Stomach smooth muscle (tissue), 2 donors: Measurements from ENCODE around the gene AP2A1.
A peak's percentile ranks its signal among the peaks of the same experiment; 100 is the strongest.

Experiments
- H3K27ac ChIP-seq: one replicate; pipeline ENCODE4 v1.7.0; 2013; ENCODE audit warnings: mild to moderate bottlenecking, low read length, inconsistent platforms
- H3K27me3 ChIP-seq, 2 donors: one replicate each; pipeline ENCODE4 v1.7.0; 2013; ENCODE audit warnings: low read length in 2 of 2; ENCODE audit not compliant: insufficient read depth in 2 of 2, control insufficient read depth in 1 of 2
- H3K36me3 ChIP-seq, 2 donors: one replicate each; pipeline ENCODE4 v1.7.0; 2013; ENCODE audit warnings: low read length in 2 of 2; ENCODE audit not compliant: control insufficient read depth in 2 of 2, insufficient read depth in 2 of 2
- H3K4me1 ChIP-seq: one replicate; pipeline ENCODE4 v1.7.0; 2013; ENCODE audit warnings: low read length; ENCODE audit not compliant: control insufficient read depth, insufficient read depth
- H3K4me3 ChIP-seq, 2 donors: one replicate each; pipeline ENCODE4 v1.7.0; 2013; ENCODE audit warnings: low read length in 2 of 2
- H3K9ac ChIP-seq, 2 donors: one replicate each; pipeline ENCODE4 v1.7.0; 2013; ENCODE audit warnings: low read length in 2 of 2, mild to moderate bottlenecking in 1 of 2
- H3K9me3 ChIP-seq, 2 donors: one replicate each; pipeline ENCODE4 v1.7.0; 2013; ENCODE audit warnings: low read length in 2 of 2; ENCODE audit not compliant: control insufficient read depth in 2 of 2
- donor health status: healthy.
- donor health status: Pancreatic carcinoma.

Gene AP2A1

DNA sequence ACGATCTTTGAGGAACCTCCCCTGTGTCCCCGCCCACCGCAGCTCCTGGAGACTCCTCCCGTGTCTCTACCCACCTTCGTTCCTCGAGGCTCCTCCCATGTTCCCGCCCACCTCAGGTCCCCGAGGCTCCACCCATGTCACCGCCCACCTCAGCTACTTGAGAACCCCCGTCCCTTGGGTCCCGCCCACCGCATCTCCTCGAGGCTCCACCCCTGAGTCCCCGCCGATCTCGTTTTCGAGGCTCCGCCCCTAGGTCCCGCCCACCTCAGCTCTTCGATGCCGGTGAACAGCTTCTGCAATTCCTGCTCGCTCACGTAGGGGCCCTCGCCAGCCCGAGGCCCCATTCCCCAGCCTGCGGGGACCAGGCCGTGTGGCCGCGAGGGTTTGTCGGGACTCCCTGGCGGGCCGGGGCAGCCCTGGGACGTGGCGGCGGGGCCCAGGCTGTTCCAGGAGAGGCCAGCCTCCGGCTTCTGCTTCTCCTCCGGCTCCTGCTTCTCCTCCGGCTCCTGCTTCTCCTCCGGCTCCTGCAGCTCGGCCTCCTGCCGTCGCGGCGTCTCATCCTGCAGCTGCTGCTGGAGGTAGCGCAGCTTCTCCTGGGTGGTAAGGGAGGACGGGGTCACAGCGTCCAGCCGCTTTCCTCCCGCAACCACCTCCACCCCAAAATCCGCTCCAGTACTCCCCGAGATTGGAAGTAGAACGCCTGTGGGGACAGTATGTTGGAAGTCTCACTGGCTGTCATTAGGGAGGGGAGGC lies 20.4 kb upstream of the AP2A1 start:
- Histone ChIP-seq H3K36me3 (no peaks in the 10 kb centered on the region), H3K4me3 (peak overlapping the region in 1 of 2 donors; percentile 8), H3K27ac (no peak overlapping the region), H3K27me3 (peaks cover 3 to 4% of the 10 kb centered on the region in 2 donors), H3K9me3 (no peaks in the 10 kb centered on the region), H3K9ac (no peak overlapping the region), H3K4me1 (peaks cover 5% of the 10 kb centered on the region)

DNA sequence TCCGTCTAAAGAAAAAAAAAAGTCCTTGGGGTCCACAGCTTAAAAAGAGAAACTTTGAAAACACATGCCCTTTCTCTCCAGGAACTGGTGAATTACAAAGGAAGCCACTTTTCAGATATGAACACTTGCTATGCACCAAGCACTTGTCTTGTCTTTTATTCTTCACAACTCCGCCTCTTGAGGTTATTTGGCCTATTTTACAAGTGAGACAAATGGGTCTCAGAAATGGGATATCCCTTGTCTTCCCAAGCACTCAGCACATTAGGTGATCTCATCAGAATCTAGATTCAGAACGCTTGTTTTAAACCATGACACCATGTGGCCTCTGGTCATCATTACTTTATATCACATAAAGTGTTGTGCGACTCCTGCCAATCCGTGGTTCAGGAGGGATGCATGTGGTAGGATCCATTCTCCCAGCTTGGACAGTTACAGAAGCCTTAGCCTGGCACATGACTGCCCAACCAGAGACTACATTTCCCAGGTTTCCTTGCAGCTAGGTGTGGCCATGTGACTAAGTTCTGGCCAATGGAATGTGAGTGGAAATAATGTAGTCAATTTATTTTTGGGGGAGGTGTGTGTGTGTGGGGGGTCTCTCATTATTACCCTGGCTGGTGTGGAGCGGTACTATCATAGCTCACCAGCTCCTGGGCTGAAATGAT lies 17.6 kb upstream of the AP2A1 start:
- Histone ChIP-seq H3K9me3 (no peaks in the 10 kb centered on the region), H3K4me1 (peaks cover 5% of the 10 kb centered on the region), H3K9ac (no peak overlapping the region), H3K4me3 (no peak overlapping the region), H3K36me3 (no peaks in the 10 kb centered on the region), H3K27me3 (peaks cover 3 to 5% of the 10 kb centered on the region in 2 donors), H3K27ac (no peak overlapping the region)

DNA sequence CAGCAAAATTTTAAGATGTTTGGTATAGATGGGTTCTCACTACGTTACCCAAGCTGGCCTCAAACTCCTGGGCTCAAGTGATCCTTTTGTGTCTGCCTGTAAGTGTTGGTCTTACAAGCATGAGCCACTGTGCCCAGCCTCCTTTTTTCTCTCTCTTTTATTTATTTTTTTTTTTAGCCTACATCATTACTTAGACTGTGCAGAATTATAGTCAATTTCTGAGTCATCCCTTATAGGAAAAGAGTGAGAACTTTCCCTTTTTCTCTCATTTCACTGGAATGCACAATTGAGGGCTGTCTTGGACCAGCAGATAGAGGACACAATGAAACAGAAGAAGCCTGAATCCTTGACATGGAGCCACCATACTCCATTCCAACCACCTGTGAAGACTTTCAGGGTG lies 17.0 kb upstream of the AP2A1 start:
- Histone ChIP-seq H3K4me3 (no peak overlapping the region), H3K27me3 (peaks cover 3 to 5% of the 10 kb centered on the region in 2 donors), H3K27ac (no peak overlapping the region), H3K9me3 (no peaks in the 10 kb centered on the region), H3K9ac (no peak overlapping the region), H3K36me3 (no peaks in the 10 kb centered on the region), H3K4me1 (peaks cover 5% of the 10 kb centered on the region)

DNA sequence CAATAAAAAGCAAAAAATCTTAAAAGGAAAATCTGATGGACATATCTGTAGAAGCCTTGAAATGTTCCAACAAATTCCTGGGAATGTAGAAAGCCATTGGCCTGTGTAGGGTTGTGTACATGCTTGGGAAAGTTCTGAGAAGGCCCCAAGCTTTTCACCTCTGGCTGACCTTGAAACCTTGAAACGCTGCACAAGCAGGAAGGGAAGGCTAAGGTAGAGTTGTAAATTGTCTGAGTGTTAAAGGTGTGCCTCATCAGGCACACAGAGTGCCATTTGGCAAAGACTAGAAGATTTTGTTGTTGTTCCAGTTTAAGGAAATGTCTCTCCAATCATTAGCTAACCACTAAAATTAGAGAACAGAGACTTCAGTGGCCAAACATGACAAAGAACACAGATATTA lies 14.1 kb upstream of the AP2A1 start:
- H3K27me3 ChIP-seq: peaks cover 0 to 2% of the 10 kb centered on the region in 2 donors
- peaks cover 2 to 8% of the 10 kb centered on the region in 2 donors for H3K9me3 ChIP-seq
- H3K36me3 ChIP-seq: no peaks in the 10 kb centered on the region
- no peaks in the 10 kb centered on the region for H3K4me1 ChIP-seq
- no peak overlapping the region for H3K27ac ChIP-seq
- H3K9ac ChIP-seq: no peak overlapping the region
- no peak overlapping the region for H3K4me3 ChIP-seq

DNA sequence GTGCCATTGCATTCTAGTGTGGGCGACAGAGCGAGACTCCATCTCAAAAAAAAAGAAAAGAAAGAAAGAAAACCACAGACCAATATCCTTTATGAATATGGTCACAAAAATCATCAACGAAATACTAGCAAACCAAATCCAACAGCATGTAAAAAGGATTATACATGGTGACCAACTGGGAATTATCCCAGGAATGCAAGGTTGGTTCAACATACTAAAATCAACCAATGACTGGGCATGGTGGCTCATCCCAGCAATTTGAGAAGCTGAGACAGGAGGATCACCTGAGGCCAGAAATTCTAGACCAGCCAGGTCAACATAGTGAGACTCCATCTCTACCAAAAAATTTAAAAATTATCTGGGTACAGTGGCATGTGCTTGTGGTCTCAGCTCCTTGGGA lies 10.8 kb upstream of the AP2A1 start:
- Histone ChIP-seq H3K36me3 (no peaks in the 10 kb centered on the region), H3K9ac (no peak overlapping the region), H3K4me3 (no peak overlapping the region), H3K27me3 (peaks cover 0 to 2% of the 10 kb centered on the region in 2 donors), H3K4me1 (no peaks in the 10 kb centered on the region), H3K27ac (no peak overlapping the region), H3K9me3 (peaks cover 2 to 8% of the 10 kb centered on the region in 2 donors)

DNA sequence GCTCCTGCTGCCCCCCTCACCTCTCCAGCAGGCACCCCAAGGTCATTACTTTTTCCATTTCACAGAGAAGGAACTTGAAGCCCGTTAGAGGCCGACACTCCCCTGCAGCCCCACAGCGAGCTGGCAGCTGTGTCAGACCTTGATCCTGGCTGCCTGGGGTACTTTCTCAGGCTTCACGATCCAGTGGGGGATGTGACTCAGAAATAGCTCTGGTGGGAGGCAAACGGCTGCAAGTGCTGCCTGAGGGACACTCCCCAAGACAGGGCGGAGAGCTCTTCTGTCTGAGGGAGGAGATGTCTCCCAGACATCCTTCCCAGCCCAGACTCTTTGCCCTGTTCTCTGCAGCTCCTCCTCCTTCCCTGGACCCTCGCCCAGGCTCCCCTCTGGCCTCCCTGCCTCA lies 8.5 kb upstream of the AP2A1 start:
- no peaks in the 10 kb centered on the region for H3K36me3 ChIP-seq
- H3K9me3 ChIP-seq: peaks cover 2 to 8% of the 10 kb centered on the region in 2 donors
- H3K27ac ChIP-seq: no peak overlapping the region
- H3K4me1 ChIP-seq: no peaks in the 10 kb centered on the region
- H3K27me3 ChIP-seq: no peaks in the 10 kb centered on the region
- H3K9ac ChIP-seq: no peak overlapping the region
- H3K4me3 ChIP-seq: no peak overlapping the region

DNA sequence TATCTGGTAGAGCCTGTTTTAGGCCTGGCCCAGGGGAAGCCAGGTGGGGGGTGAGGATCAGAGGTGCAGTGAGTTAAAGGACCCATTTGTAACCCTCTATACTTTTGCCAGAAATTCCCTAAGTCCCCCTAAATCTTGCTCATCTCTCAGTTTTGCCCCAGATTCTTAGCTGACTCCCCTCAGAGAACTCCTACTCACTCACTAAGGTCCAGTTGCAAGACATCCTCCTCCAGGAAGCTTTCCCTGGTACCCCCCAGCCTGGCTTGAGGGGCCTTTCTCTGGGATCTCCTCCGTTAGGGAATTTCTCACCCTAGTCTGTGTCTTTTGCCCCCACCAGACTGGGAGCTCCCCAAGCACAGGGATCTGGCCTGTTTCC lies 5.6 kb upstream of the AP2A1 start:
- H3K36me3 ChIP-seq: no peaks in the 10 kb centered on the region
- peaks cover 8% of the 10 kb centered on the region for H3K4me1 ChIP-seq
- no peak overlapping the region for H3K27ac ChIP-seq
- peak overlapping the region in 1 of 2 donors; percentile 13 for H3K9ac ChIP-seq
- no peak overlapping the region for H3K4me3 ChIP-seq
- H3K9me3 ChIP-seq: peaks cover 0 to under 1% of the 10 kb centered on the region in 2 donors
- no peaks in the 10 kb centered on the region for H3K27me3 ChIP-seq

DNA sequence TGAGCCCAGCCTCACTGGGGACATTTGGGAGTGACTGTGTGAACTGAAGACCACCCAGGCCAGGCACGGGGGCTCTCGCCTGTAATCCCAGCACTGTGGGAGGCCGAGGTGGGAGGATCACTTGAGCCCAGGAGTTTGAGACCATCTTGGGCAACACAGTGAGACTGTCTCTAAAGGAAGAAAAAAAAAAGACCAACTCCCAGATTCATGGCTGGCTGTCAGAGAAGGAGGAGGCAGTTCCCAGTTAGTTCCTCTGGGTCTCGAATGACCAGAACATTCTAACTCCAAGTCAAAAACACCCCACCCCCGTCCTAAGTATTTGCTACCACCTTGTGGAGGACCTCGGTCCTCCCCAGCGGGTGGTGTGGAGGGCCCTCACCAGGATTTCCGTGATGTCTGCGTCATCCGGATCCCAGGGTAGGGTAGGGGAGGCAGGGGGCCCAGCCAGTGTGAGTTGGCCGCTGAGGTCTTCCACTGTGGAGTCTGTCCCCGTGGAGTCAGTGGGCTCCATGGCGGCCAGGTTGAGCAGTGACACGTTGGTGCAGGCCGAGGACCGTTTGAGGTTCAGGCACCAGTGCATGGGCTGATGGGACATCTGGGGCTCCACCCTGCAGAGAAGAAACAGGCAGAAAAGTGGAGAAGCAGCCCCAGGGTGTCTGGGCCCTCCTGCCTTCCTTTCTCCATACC lies 5.0 kb upstream of the AP2A1 start:
- Histone ChIP-seq H3K36me3 (no peaks in the 10 kb centered on the region), H3K4me3 (no peak overlapping the region), H3K9ac (peak overlapping the region in 1 of 2 donors; percentile 13), H3K4me1 (peaks cover 8% of the 10 kb centered on the region), H3K27me3 (no peaks in the 10 kb centered on the region), H3K9me3 (no peaks in the 10 kb centered on the region), H3K27ac (no peak overlapping the region)

DNA sequence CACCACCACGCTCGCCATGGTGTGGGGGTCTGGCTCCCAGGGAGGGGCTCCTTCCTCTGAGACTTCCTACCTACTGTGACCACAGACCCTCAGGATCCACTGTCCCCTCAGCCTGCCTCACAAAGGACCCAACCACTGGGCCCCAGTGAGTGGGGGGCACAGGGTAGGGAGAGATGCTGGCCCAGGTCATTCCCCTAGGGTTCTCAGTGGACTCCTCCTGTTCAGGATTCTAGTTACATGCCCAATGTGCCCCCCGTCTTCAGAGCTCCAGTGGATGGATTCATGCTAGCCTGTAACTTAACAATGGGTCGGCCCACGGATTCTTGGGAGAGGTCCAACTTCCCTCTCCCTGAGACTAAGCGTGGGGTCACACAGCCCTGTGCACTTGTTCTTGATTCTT lies 3.6 kb upstream of the AP2A1 start, which contains the start of gene TSKS:
Gene TSKS (minus strand): TSS at position 77 of the 400 bp plus-strand sequence. CDS start 59 bp downstream, at position 18.
- peaks cover 17% of the 10 kb centered on the region for H3K4me1 ChIP-seq
- H3K27me3 ChIP-seq: no peaks in the 10 kb centered on the region
- no peaks in the 10 kb centered on the region for H3K9me3 ChIP-seq
- no peak within 1 kb of the TSS for H3K27ac ChIP-seq
- no peaks in the 10 kb centered on the region for H3K36me3 ChIP-seq
- H3K4me3 ChIP-seq: no peak within 1 kb of the TSS
- no peak within 1 kb of the TSS for H3K9ac ChIP-seq

DNA sequence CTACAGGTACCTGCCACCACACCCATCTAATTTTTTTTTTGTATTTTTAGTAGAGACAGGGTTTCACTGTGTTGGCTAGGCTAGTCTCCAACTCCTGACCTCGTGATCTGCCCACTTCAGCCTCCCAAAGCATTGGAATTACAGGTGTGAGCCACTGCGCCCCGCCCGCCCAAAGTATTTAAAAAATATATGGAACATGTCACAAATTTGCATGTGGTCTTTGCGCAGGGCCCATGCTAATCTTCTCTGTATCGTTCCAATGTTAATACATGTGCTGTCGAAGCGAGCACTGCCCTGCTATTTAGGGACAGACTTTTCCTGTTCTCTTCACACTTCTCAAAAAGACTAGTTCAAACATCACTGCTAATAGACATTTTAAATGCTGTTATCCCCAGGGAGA lies 2.5 kb upstream of the AP2A1 start:
- Histone ChIP-seq H3K9ac (no peak overlapping the region), H3K4me1 (peaks cover 24% of the 10 kb centered on the region), H3K27me3 (no peaks in the 10 kb centered on the region), H3K9me3 (no peaks in the 10 kb centered on the region), H3K4me3 (no peak overlapping the region), H3K36me3 (no peaks in the 10 kb centered on the region), H3K27ac (no peak overlapping the region)
